ENCODE results near the gene POLK.

DNA sequence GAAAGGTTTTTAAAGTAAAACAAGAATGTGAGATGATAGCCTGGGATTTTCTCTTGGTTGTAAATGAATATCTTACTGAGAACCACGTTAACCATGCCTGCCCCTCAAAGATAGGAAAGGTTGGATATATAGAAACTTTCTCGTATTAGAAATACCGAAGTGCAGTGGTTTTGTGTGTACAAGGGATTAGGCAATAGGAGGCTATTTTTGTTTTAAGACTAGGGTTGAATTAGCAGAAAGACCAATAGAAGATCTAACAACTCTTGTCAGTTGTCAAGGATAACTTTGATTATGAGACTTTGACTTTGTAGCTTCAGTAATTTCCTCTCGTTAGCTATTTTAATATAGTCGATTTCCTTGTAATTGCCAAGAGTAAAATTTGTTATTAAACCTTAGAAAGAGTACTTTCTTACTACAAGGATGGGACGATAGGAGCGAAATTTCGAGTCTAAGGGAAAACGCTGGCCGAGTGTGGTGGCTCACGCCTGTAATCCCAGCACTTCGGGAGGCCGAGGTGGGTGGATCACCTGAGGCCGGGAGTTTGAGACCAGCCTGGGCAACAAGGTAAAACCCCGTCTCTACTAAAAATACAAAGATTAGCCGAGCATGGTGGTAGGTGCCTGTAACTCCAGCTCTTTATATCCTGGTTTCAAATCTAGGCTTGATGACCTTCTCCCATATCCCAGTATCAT lies 838 bp downstream of the POLK start:
- TF ChIP-seq POLR2A (IDR thresholded peaks at IDR 0.05), result no peak
- TF ChIP-seq, protein P1, sequence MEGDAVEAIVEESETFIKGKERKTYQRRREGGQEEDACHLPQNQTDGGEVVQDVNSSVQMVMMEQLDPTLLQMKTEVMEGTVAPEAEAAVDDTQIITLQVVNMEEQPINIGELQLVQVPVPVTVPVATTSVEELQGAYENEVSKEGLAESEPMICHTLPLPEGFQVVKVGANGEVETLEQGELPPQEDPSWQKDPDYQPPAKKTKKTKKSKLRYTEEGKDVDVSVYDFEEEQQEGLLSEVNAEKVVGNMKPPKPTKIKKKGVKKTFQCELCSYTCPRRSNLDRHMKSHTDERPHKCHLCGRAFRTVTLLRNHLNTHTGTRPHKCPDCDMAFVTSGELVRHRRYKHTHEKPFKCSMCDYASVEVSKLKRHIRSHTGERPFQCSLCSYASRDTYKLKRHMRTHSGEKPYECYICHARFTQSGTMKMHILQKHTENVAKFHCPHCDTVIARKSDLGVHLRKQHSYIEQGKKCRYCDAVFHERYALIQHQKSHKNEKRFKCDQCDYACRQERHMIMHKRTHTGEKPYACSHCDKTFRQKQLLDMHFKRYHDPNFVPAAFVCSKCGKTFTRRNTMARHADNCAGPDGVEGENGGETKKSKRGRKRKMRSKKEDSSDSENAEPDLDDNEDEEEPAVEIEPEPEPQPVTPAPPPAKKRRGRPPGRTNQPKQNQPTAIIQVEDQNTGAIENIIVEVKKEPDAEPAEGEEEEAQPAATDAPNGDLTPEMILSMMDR (IDR thresholded peaks at IDR 0.05 in 8 of 11, conservative IDR thresholded peaks at IDR 0.05 in 3 of 11), result no peak
